Measurements from ENCODE around the gene GPC1.

Gene GPC1

DNA sequence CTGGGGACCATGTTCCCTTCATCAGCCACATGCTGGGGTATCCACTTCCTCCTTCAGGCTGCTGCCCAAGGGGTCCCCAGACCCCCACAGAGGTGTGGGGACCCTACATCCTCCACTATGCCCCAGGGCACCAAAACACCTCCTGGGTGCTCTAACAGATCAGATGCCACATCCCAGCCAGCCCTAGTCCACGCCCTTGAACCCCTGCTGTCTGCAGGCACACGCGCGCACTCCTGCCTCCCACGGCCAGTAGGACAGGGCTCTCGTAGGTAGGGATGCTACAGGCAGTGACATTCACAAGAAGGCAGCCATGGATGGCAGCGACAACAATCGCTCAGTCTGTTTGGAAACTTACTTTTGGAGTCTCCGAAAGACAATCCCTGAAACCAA is 3.0 kb upstream of the GPC1 start:
- DNase-seq: no peak

- DNase-seq: no peak
Measured at GRCh38 chr2:240432820-240433801, 2.4 kb upstream of the GPC1 start.

- peak; percentile 44 to 51 for DNase-seq
Measured at GRCh38 chr2:240433973-240434727, 1.3 kb upstream of the GPC1 start.

GRCh38 chr2:240434728-240435456 is 571 bp upstream of the GPC1 start:
- DNase-seq: peak; percentile 88

DNA sequence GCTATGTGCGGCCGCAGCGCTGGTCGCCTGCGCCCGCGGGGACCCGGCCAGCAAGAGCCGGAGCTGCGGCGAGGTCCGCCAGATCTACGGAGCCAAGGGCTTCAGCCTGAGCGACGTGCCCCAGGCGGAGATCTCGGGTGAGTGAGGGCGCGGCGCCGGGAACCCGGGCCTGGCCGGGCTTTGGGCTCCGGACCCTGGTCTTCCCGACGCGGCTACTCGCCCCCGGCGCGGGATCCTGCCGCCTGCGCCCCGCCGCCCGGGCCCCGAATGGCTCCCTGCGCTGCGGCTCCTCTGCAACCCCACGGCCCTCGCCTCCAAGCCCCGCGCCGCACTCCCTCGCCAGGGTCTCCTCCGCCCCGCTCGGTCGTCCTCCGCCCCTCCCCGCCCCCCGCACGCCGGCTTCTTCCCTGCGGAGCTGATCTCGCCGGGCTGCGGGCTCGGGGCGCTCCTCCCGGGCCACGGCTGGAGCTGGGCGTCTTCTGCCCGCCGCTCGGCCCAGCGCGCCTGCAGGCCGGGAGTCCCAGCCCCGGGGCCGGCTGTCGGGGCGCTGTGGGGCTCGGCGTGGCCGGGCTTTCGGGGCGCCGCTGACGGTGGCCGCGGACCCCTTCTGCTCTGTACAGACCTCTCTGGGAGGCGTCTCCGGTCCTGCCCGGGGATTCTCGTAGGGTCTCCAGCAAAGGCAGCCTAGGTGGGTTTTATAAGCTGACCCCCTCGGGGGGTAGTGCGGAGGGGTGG is 652 bp downstream of the GPC1 start:
- DNase-seq: peak in 1 of 2 experiments; percentile 42

DNA sequence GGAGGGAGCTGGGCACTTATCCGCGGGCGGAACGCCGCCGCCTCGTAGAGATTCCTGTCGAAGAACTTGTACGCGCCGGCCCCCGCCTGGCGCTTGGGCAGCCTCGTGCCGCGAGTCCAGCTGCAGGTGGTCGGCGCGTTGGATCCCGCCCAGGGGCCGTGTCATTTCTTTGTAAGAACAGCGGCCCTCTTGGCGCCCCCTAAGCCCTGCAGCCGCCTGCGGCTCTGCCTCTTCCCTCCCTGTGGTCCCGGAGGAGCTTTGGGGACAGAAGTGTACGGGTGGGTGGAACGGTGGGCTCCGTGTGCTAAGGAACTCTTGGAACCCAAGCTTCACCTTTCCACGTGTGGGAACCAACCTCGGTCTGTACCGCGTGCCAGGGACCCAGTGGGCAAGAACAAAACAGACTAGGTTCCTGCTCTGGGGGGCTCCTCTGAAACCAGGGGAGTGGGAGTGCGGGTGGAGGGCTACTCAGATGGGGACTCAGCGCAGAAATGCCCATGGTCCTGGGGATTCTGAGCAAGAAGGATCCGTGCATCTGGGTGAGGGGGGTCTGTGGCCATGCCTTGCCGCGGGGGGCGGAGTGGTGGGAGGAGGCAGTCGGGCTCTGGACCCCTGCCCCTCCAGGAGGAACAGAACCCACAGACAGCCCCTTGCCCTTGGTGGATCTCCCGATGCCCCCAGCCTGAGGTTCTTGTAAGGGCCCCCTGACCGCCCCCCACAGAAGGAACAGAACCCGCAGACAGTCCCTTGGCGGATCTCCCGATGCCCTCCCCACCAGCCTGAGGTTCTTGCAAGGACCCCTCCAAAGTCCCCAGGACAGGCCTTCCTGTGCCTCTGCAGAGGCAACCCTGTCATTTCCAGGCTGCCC is 1.5 kb downstream of the GPC1 start:
- no peak for DNase-seq

DNA sequence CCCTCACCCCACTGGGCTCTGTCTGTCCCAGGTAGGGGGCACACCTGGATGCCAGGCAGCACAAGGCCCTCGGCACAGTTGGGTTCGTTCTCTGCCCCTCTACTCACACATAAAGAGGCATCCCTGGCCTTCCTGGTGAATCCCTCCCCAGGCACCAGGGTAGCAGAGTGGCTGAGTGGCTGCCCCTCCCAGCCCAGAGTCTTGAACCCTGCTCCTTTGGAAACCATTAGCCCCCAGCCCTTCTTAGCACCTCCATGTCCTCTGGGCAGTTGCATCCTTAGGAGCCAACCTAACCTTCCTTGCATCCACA is 2.0 kb downstream of the GPC1 start:
- no peak for DNase-seq

- DNase-seq: peak; percentile 80 to 83
Measured at GRCh38 chr2:240437861-240438809, 2.7 kb downstream of the GPC1 start.

- DNase-seq: no peak
Measured at GRCh38 chr2:240438810-240439697, 3.6 kb downstream of the GPC1 start.

DNA sequence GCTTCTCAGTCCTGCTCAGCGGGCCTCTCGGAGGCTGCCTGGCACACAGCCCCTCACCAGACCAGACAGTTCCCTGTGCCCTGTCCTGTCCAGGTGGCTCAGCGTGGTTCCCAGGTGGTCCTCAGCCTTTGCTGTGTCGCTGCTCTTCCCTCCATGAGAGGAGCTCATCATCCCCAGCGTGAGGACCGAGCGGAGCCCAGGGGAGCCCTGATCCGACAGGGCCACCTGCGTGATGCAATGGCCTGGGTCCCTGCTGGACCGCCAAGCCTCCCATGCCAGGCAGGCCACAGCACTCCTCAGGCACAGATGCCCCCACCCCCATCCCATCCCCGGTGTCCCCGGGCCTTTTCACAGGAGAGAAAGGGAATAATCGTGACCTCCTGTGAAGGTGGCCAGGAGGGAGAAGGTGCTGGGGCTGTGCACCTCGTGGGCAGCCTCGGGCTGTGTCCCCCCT is 4.3 kb downstream of the GPC1 start:
- no peak for DNase-seq

DNA sequence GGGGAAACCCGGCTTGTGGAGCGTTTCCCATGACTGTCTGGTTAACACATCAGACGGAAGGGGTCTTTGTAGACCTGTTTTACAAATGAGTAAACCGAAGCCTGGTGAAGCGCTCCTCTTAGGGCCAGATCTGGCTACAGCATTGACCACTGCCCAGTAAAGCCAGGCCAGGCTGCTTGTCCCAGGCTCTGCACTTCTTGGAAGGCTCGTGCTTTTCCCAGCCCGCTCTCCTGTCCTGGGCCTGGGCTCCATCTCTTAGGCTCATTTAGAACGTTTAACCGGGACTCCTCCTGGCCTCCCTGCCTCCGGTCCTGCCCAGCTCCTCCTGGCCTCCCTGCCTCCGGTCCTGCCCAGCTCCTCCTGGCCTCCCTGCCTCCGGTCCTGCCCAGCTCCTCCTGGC is 4.8 kb downstream of the GPC1 start:
- no peak for DNase-seq

DNA sequence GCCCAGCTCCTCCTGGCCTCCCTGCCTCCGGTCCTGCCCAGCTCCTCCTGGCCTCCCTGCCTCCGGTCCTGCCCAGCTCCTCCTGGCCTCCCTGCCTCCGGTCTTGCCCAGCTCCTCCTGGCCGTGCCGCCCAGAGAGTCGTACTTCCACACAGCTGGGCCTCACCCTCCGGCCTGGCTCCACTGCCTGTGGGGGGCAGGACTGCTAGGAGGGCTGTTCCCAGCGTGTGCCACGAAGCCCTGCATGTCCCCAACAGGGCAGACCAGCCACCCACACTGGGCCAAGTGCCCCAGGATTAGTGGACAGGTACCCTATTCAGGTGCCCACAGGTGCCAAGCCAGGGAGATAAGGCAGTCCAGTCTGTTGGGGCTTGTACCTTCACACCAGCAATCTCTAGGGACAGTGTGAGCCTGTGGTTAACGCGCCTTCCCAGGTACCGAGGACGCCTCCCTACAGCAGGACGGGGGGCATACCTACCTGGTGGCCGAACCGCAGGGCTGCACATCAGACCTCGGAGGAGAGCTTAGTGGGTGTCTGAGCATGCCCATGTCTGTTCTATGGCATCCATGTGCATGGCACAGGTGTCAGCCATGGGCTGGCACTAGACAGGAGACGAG is 5.3 kb downstream of the GPC1 start:
- no peak for DNase-seq

GRCh38 chr2:240441326-240441992 is 6.0 kb downstream of the GPC1 start:
- no peak for DNase-seq

- DNase-seq: no peak
Measured at GRCh38 chr2:240441993-240442411, 6.5 kb downstream of the GPC1 start.

DNA sequence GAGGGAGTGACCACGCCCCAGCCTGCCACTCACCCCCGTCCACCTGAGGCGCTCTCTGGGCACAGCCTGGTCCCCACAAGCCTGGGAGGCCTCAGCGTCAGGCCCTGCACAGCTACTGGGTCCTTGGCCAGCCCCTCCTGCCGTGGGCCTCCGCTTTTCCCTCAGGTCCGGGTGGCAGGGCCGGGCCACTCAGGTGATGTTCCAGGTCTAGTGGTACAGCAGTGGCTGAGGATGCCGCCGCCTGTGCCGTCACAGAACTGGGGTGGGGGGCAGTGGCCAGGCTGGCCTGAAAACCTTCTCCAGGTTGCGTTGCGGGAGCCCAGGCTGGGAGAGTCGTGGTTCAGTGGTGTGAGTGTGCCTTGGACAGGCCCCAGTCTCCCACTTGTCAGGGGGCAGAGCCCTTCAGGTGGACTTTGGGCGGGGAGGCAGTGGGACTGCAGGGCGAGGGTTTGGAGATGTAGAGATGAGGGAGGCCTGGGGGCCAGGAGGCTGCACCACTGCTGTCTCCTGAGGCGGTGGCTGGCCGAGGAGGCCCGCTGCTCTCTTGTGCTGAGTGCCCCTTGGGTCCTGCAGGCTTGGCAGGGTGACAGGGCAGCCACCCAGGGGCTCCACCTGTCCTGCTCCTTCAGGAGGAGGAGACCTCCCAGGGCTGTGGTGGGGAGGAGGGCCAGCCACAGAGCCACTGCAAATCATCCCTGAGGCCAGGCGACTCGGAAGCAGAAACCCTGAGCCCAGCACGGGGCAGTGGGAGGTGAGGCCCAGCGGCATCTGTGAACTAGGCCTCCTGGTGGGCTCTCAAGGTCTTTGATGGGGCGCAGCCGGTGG is 7.6 kb downstream of the GPC1 start:
- no peak for DNase-seq

DNA sequence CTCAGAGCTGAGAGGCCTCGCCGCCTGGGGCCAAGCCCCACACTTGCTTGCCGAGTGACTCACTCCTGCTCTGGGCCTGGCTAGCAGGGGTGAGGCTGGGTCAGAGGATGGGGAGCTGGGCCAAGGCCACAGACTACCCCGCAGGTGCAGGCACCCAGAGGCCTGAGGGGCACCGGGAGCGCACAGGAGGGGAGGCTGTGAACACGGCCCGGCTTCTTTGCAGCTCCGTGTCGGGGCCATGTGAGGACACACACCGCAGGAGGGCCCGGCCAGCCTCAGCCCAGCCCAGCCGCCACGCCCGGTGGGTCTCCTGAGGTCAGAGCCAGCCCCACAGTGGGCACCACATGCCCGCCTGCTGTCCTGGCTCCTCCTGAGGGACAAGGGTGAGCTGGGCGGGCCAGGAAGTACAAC is 8.4 kb downstream of the GPC1 start:
- DNase-seq: no peak

- no peak for DNase-seq
Measured at GRCh38 chr2:240444464-240444863, 9.0 kb downstream of the GPC1 start.
